Peyer's patch (tissue), 4 donors: ENCODE measurements around the gene UBAC2. TPM values are rescaled to one million over a fixed set of nuclear protein-coding genes. Genes with fewer than 3 reads are reported as not detected.

Experiments
- DNase-seq, 3 donors: peaks; one replicate each; pipeline ENCODE4 v3.0.0-alpha.2; 2017 to 2019
- H3K27ac ChIP-seq, 4 donors: fragments of 200-600 bp; sonication (generic); one replicate each; pipeline ENCODE4 v1.5.1; 2016 to 2019
- H3K27me3 ChIP-seq, 2 donors: fragments of 200-600 bp; sonication (generic); one replicate each; pipeline ENCODE4 v1.5.1; 2019
- H3K36me3 ChIP-seq, 3 donors: fragments of 200-600 bp; sonication (generic); one replicate each; pipeline ENCODE4 v1.5.1; 2016 to 2019
- H3K4me1 ChIP-seq, 4 donors: fragments of 200-600 bp; sonication (generic); one replicate each; pipeline ENCODE4 v1.5.1; 2016 to 2019
- H3K4me3 ChIP-seq, 4 donors: fragments of 200-600 bp; sonication (generic); 1 replicate in 3 of 4; 2 replicates in 1 of 4; pipeline ENCODE4 v1.5.1; 2016 to 2019; ENCODE audit warnings: mild to moderate bottlenecking in 1 of 4
- H3K9me3 ChIP-seq, 4 donors: fragments of 200-600 bp; sonication (generic); one replicate each; pipeline ENCODE4 v1.5.1; 2016 to 2019; ENCODE audit warnings: mild to moderate bottlenecking in 1 of 4
- POLR2A ChIP-seq, 2 donors: fragments of 450-650 bp; IDR thresholded peaks; one replicate each; pipeline ENCODE4 v1.5.1; 2017; ENCODE audit warnings: antibody characterized with exemption in 2 of 2, mild to moderate bottlenecking in 2 of 2, moderate library complexity in 2 of 2
- total RNA-seq, 4 donors: library from RNA; depleted of rRNA; stranded (reverse); fragments of >200 nt; gene quantifications; one replicate each; pipeline ENCODE4 v1.1.0, GENCODE V29; 2016
- TF ChIP-seq, protein P1 (sequence below), 6 experiments: fragments of 450-650 bp in 4 of 6; fragments of 200-600 bp in 2 of 6; sonication (generic) in 1 of 6; IDR thresholded peaks; one replicate each; pipeline ENCODE4 v1.5.1; 2017 to 2019; ENCODE audit warnings: antibody characterized with exemption in 6 of 6, mild to moderate bottlenecking in 3 of 6, moderate library complexity in 1 of 6

The UBAC2 gene
- total RNA-seq, 4 donors from 2014 or later = 38.8 to 67.8 (median 63.4) TPM

GRCh38 chr13:99421758-99422585, 221.3 kb downstream of the UBAC2 start:
- Histone ChIP-seq H3K27ac (peak overlapping the region in 1 of 4 donors; percentile 40), H3K4me1 (peaks cover 0 to 34% (median 15%) of the 10 kb centered on the region in 4 donors), H3K27me3 (no peaks in the 10 kb centered on the region), H3K9me3 (no peaks in the 10 kb centered on the region), H3K4me3 (no peak overlapping the region), H3K36me3 (no peaks in the 10 kb centered on the region)
- TF ChIP-seq, protein P1, sequence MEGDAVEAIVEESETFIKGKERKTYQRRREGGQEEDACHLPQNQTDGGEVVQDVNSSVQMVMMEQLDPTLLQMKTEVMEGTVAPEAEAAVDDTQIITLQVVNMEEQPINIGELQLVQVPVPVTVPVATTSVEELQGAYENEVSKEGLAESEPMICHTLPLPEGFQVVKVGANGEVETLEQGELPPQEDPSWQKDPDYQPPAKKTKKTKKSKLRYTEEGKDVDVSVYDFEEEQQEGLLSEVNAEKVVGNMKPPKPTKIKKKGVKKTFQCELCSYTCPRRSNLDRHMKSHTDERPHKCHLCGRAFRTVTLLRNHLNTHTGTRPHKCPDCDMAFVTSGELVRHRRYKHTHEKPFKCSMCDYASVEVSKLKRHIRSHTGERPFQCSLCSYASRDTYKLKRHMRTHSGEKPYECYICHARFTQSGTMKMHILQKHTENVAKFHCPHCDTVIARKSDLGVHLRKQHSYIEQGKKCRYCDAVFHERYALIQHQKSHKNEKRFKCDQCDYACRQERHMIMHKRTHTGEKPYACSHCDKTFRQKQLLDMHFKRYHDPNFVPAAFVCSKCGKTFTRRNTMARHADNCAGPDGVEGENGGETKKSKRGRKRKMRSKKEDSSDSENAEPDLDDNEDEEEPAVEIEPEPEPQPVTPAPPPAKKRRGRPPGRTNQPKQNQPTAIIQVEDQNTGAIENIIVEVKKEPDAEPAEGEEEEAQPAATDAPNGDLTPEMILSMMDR (IDR thresholded peaks at IDR 0.05) = no peak
- DNase-seq = peak in 1 of 3 donors; percentile 46

GRCh38 chr13:99422586-99423220, 222.0 kb downstream of the UBAC2 start:
- Histone ChIP-seq H3K4me3 (no peak overlapping the region), H3K36me3 (no peaks in the 10 kb centered on the region), H3K27me3 (no peaks in the 10 kb centered on the region), H3K9me3 (no peaks in the 10 kb centered on the region), H3K4me1 (peaks cover 0 to 34% (median 15%) of the 10 kb centered on the region in 4 donors), H3K27ac (no peak overlapping the region)
- TF ChIP-seq POLR2A (IDR thresholded peaks at IDR 0.05) = no peak
- TF ChIP-seq, protein P1 (IDR thresholded peaks at IDR 0.05) = no peak
- peak in 1 of 3 donors; percentile 36 for DNase-seq

DNA sequence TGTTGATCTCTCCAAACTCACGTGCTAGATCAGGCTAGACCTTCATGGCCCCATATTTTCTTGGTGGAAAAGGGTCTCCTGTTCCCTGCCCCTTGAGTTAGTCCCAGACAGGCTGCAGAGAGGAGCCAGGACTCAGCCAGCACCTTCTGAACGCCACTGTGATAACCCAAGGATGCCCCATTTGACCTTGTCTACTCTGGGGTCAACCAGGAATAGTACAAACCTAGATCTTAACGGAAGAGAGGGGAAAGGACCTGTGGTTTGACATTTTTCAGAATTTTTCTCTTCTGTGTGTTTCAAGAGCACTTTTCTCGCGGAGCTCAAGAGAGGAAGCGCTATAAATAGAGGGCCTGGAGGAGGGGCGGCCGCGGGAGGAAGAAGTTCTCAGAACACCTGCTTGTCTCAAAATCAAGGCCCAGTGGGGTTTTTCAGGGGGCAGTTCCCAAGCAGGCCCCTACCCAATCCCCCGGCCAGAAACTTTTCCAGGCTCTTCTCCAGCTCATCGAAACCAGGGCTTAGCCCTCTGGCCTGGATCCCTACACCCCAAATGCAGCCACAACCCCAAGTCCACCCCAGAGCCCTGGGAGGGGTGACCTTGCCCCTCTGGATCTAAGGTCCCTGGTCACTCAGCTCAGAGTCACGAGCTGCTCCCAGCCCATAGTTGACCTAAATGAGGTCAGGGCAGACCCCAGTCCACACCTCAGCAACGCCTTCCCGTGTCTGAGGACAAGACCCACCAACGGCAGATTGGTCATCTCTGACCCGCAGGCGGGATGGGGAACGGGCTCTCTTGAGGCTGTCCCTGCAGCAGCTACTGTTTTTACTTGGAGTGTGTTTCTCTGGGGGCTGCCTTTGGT, 225.1 kb downstream of the UBAC2 start:
- TF ChIP-seq, protein P1 (IDR thresholded peaks at IDR 0.05) = no peak
- TF ChIP-seq POLR2A (IDR thresholded peaks at IDR 0.05) = no peak
- Histone ChIP-seq H3K9me3 (no peaks in the 10 kb centered on the region), H3K36me3 (no peaks in the 10 kb centered on the region), H3K4me1 (peaks cover 0 to 23% (median 10%) of the 10 kb centered on the region in 4 donors), H3K27ac (peak overlapping the region; percentile 60 to 83 (median 73)), H3K27me3 (no peaks in the 10 kb centered on the region), H3K4me3 (peak overlapping the region in 1 of 4 donors; percentile 15)
- DNase-seq = peak in 2 of 3 donors; percentile 84 to 91

DNA sequence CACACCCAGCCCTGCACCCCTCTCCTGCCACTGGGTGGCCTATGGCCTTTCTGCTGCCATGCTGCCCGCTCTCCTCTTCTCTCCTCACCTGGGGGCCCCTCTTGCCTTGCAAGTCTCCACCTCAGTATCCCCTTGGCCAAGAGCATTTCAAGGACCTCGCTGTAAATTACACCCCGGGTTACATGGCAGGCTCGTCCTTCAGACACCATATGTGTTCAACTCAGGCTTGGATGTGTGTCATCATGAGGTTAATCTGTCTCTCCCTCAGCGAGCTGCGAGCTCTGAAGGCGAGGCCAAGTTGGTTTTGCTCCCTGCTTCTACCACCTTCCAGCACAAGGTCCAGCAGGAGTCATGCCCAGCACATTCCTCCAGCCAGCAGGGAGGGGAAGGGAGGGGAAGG, 225.8 kb downstream of the UBAC2 start:
- no peaks in the 10 kb centered on the region for H3K27me3 ChIP-seq
- H3K27ac ChIP-seq = peak overlapping the region in 3 of 4 donors; percentile 65 to 83 (median 81)
- no peaks in the 10 kb centered on the region for H3K9me3 ChIP-seq
- H3K4me3 ChIP-seq = no peak overlapping the region
- no peaks in the 10 kb centered on the region for H3K36me3 ChIP-seq
- no peak for TF ChIP-seq POLR2A (IDR thresholded peaks at IDR 0.05)
- TF ChIP-seq, protein P1 (IDR thresholded peaks at IDR 0.05) = no peak
- no peak for DNase-seq
- H3K4me1 ChIP-seq = peaks cover 0 to 23% (median 10%) of the 10 kb centered on the region in 4 donors

DNA sequence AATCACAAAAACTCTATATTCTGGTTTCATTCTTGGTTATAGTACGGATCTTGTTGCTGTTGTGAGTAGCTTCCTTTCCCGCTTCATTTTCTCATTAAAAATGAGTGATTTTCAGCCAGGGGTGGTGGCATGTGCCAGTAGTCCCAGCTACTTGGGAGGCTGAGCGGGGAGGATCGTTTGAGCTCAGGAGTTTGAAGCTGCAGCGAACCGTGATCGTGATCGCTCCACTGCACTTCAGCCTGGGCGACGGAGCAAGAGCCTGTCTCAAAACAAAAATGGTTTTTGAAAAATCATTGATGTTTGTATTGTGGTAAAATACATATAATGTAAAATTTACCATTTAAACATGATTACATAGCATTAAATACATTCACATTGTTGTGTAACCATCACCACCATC, 229.0 kb downstream of the UBAC2 start:
- H3K4me1 ChIP-seq = peaks cover 0 to 36% (median 23%) of the 10 kb centered on the region in 4 donors
- TF ChIP-seq POLR2A (IDR thresholded peaks at IDR 0.05) = no peak
- TF ChIP-seq, protein P1 (IDR thresholded peaks at IDR 0.05) = no peak

More for the DNA sequence above, 229.0 kb downstream of the UBAC2 start:
- Histone ChIP-seq H3K4me3 (no peak overlapping the region), H3K27me3 (no peaks in the 10 kb centered on the region), H3K9me3 (no peaks in the 10 kb centered on the region), H3K36me3 (no peaks in the 10 kb centered on the region), H3K27ac (no peak overlapping the region)
- DNase-seq = no peak
